HepG2 (cell line): ENCODE measurements around the gene SLC8A2. TPM values are rescaled to one million over a fixed set of nuclear protein-coding genes. Genes with fewer than 3 reads are reported as not detected.
A peak's percentile ranks its signal among the peaks of the same experiment; 100 is the strongest.

Source experiments
- AGO1 ChIP-seq: fragments of 200-400 bp; formaldehyde crosslinking; IDR thresholded peaks from 2 replicates; pipeline ENCODE4 v1.6.1; 2017; ENCODE audit warnings: mild to moderate bottlenecking, low read depth, low read length, moderate library complexity; ENCODE audit not compliant: poor library complexity, severe bottlenecking
- ATF1 ChIP-seq: IDR thresholded peaks from 2 replicates; pipeline ENCODE4 v1.6.1; 2016; ENCODE audit warnings: mild to moderate bottlenecking, control low read depth
- FLYWCH1 ChIP-seq: sonication (generic); formaldehyde crosslinking; IDR thresholded peaks from 2 replicates; pipeline ENCODE4 v1.8.1; 2023; ENCODE audit warnings: mild to moderate bottlenecking, missing genetic modification reagents
- GTF3A ChIP-seq: sonication (generic); formaldehyde crosslinking; conservative IDR thresholded peaks from 2 replicates; pipeline ENCODE4 v1.4.0; 2020; ENCODE audit warnings: mild to moderate bottlenecking, missing genetic modification reagents
- KLF12 ChIP-seq: sonication (generic); formaldehyde crosslinking; IDR thresholded peaks from 2 replicates; pipeline ENCODE4 v1.4.0; 2020; ENCODE audit warnings: missing genetic modification reagents, borderline replicate concordance
- MAFF ChIP-seq: IDR thresholded peaks from 2 replicates; pipeline ENCODE4 v1.6.1; 2011; ENCODE audit warnings: low read depth, low read length, improper control_type of control experiment
- MEIS1 ChIP-seq: sonication (generic); formaldehyde crosslinking; IDR thresholded peaks from 2 replicates; pipeline ENCODE4 v1.9.0; 2021; ENCODE audit warnings: mild to moderate bottlenecking, missing genetic modification reagents, moderate library complexity, borderline replicate concordance
- MLXIP ChIP-seq: sonication (generic); formaldehyde crosslinking; IDR thresholded peaks from 2 replicates; pipeline ENCODE4 v1.9.0; 2021; ENCODE audit warnings: missing genetic modification reagents, borderline replicate concordance
- SMAD9 ChIP-seq: sonication (generic); formaldehyde crosslinking; IDR thresholded peaks from 2 replicates; pipeline ENCODE4 v1.5.1; 2020; ENCODE audit warnings: mild to moderate bottlenecking, missing genetic modification reagents
- SNAPC5 ChIP-seq: sonication (generic); formaldehyde crosslinking; IDR thresholded peaks from 2 replicates; pipeline ENCODE4 v1.8.1; 2023; ENCODE audit warnings: mild to moderate bottlenecking, missing genetic modification reagents, borderline replicate concordance
- SRSF1 ChIP-seq: fragments of 200-400 bp; formaldehyde crosslinking; optimal IDR thresholded peaks from 2 replicates; pipeline ENCODE3; 2017; ENCODE audit warnings: mild to moderate bottlenecking, low read depth, low read length, moderate library complexity
- USF2 ChIP-seq, 2 experiments: sonication (generic) in 1 of 2; formaldehyde crosslinking in 1 of 2; IDR thresholded peaks; 2 replicates each; pipeline versions ENCODE4 v1.5.1 to v1.6.1; 2011 to 2020; ENCODE audit warnings: borderline replicate concordance in 1 of 2, low read depth in 1 of 2, low read length in 1 of 2, mild to moderate bottlenecking in 1 of 2, missing genetic modification reagents in 1 of 2, moderate library complexity in 1 of 2
- ZNF180 ChIP-seq: sonication (generic); formaldehyde crosslinking; IDR thresholded peaks from 2 replicates; pipeline ENCODE4 v1.4.0; 2020; ENCODE audit warnings: low read depth, missing genetic modification reagents, borderline replicate concordance
- ZNF570 ChIP-seq: sonication (generic); formaldehyde crosslinking; IDR thresholded peaks from 2 replicates; pipeline ENCODE4 v1.4.0; 2020; ENCODE audit warnings: mild to moderate bottlenecking, missing genetic modification reagents, borderline replicate concordance
- ZNF609 ChIP-seq: sonication (generic); formaldehyde crosslinking; IDR thresholded peaks from 2 replicates; pipeline ENCODE4 v1.4.0; 2020; ENCODE audit warnings: mild to moderate bottlenecking, missing genetic modification reagents, borderline replicate concordance
- ZNF724P ChIP-seq: sonication (generic); formaldehyde crosslinking; IDR thresholded peaks from 2 replicates; pipeline ENCODE4 v1.8.0; 2022; ENCODE audit warnings: missing genetic modification reagents, borderline replicate concordance
- polyA plus RNA-seq, 8 experiments: library from polyadenylated mRNA; depleted of rRNA in 3 of 8; stranded (reverse) in 7 of 8; unstranded in 1 of 8; fragments of >200 nt; fragmentation: Illumina TruSeq in 4 of 8; extraction: Trizol in 4 of 8; gene quantifications; 2 replicates each; pipeline versions ENCODE4 v1.2.1 to v1.2.3, GENCODE V29; 2011 to 2016; ENCODE audit warnings: low read depth in 4 of 8, missing spikeins in 1 of 8, mixed read lengths in 1 of 8; ENCODE audit not compliant: insufficient read depth in 1 of 8
- total RNA-seq, 5 experiments: library from RNA; depleted of rRNA; stranded (reverse); fragments of >200 nt; fragmentation: Illumina TruSeq; extraction: Trizol; gene quantifications; 2 replicates each; pipeline ENCODE4 v1.2.3, GENCODE V29; 2016; ENCODE audit warnings: low read depth in 1 of 5

Gene SLC8A2
- total and polyA plus RNA-seq, 2 of the 13 experiments (the other 11 are each of a cell fraction or from before 2014, with no cell fraction given), result 0.02 TPM; not detected in 1

- TF ChIP-seq ZNF180 (CRISPR knock-in tag) (no peak), KLF12 (CRISPR knock-in tag) (no peak), ATF1 (CRISPR knock-in tag) (no peak), USF2 (IDR thresholded peaks at IDR 0.05; ENCODE audit: low read depth, low read length) (no peak), USF2 (CRISPR knock-in tag; IDR thresholded peaks at IDR 0.05; ENCODE audit: borderline replicate concordance) (no peak), SRSF1 (no peak), ZNF570 (CRISPR knock-in tag) (no peak), SNAPC5 (CRISPR knock-in tag) (no peak), MAFF (no peak), ZNF609 (CRISPR knock-in tag) (no peak), ZNF724P (no peak), GTF3A (CRISPR knock-in tag) (no peak), MEIS1 (no peak), SMAD9 (CRISPR knock-in tag) (no peak), MLXIP (0 out of 2 replicates have a peak, but pooled peaks have one; percentile 52), FLYWCH1 (CRISPR knock-in tag) (0 out of 2 replicates have a peak, but pooled peaks have one; percentile 34), AGO1 (no peak)
These were observed 64.8 kb downstream of the SLC8A2 start (continued) for GRCh38 chr19:47406711-47407416.
